Breast epithelium (tissue), 4 donors: ENCODE data around the gene XCR1. TPM values are rescaled to one million over a fixed set of nuclear protein-coding genes. Genes with fewer than 3 reads are reported as not detected.
"Not testable (repeated sequence)": the region's sequence is repeated elsewhere in the genome, so short reads cannot be mapped to it uniquely, and the experiment has no call there.

Source experiments
- DNase-seq, 2 donors: peaks; one replicate each; pipeline ENCODE4 v3.0.0-alpha.2; 2019; ENCODE audit warnings: low spot score in 2 of 2
- H3K27ac ChIP-seq, 2 donors: fragments of 200-600 bp; sonication (generic) in 1 of 2; one replicate each; pipeline ENCODE4 v1.5.1; 2016 to 2019; ENCODE audit warnings: mild to moderate bottlenecking in 1 of 2
- H3K27me3 ChIP-seq, 2 donors: fragments of 200-600 bp; sonication (generic) in 1 of 2; one replicate each; pipeline versions ENCODE4 v1.5.1 to v1.6.0; 2017 to 2019; ENCODE audit warnings: control low read depth in 1 of 2, mild to moderate bottlenecking in 1 of 2
- H3K36me3 ChIP-seq: fragments of 200-600 bp; one replicate; pipeline ENCODE4 v1.5.1; 2019
- H3K4me1 ChIP-seq, 2 donors: fragments of 200-600 bp; sonication (generic); one replicate each; pipeline ENCODE4 v1.5.1; 2016 to 2019; ENCODE audit warnings: control low read depth in 1 of 2
- H3K4me3 ChIP-seq, 3 donors: fragments of 200-600 bp; sonication (generic); 1 replicate in 2 of 3; 2 replicates in 1 of 3; pipeline ENCODE4 v1.5.1; 2016 to 2019; ENCODE audit warnings: mild to moderate bottlenecking in 3 of 3, moderate library complexity in 2 of 3
- H3K9me3 ChIP-seq, 2 donors: fragments of 200-600 bp; sonication (generic) in 1 of 2; one replicate each; pipeline ENCODE4 v1.5.1; 2016 to 2019; ENCODE audit warnings: control low read depth in 1 of 2
- CTCF ChIP-seq, 3 donors: fragments of 450-650 bp; IDR thresholded peaks; one replicate each; pipeline ENCODE4 v1.5.1; 2016 to 2017; ENCODE audit warnings: antibody characterized with exemption in 3 of 3, mild to moderate bottlenecking in 3 of 3, moderate library complexity in 3 of 3
- POLR2A ChIP-seq: fragments of 450-650 bp; IDR thresholded peaks from one replicate; pipeline ENCODE4 v1.6.1; 2016; ENCODE audit warnings: antibody characterized with exemption, mild to moderate bottlenecking, moderate library complexity
- POLR2AphosphoS5 ChIP-seq, 3 donors: sonication (generic); formaldehyde crosslinking; IDR thresholded peaks; one replicate each; pipeline ENCODE4 v1.6.1; 2017; ENCODE audit warnings: antibody characterized with exemption in 3 of 3
- intact Hi-C: fragments of 100-400 bp; cut with DNase I; formaldehyde crosslinking; loops from one replicate; pipeline ENCODE4 v1.15.1; 2023; ENCODE audit warnings: low total_unique reads
- total RNA-seq, 3 donors: library from RNA; depleted of rRNA; stranded (reverse); fragments of >200 nt; gene quantifications; one replicate each; pipeline ENCODE4 v1.1.0, GENCODE V29; 2016

Gene XCR1
- total RNA-seq, 3 donors from 2014 or later, result under 0.01 TPM

- no peak overlapping the region for H3K4me3 ChIP-seq
- no peak for DNase-seq
- H3K27me3 ChIP-seq, result no peaks in the 10 kb centered on the region
- no peak for TF ChIP-seq POLR2A
- TF ChIP-seq POLR2AphosphoS5 (IDR thresholded peaks at IDR 0.05), result no peak
- no peak for TF ChIP-seq CTCF (IDR thresholded peaks at IDR 0.05)
- peaks cover 0 to 5% of the 10 kb centered on the region in 2 donors for H3K4me1 ChIP-seq
- no peaks in the 10 kb centered on the region for H3K9me3 ChIP-seq
- no peaks in the 10 kb centered on the region for H3K36me3 ChIP-seq
- intact Hi-C loops, result no loop called here
- no peak overlapping the region for H3K27ac ChIP-seq
These were observed 26.1 kb downstream of the XCR1 start for GRCh38 chr3:46001178-46001577.

GRCh38 chr3:45997942-45998341 is 29.3 kb downstream of the XCR1 start:
- peaks cover 2 to 12% of the 10 kb centered on the region in 2 donors for H3K4me1 ChIP-seq
- no peaks in the 10 kb centered on the region for H3K9me3 ChIP-seq
- no peak for DNase-seq
- no peaks in the 10 kb centered on the region for H3K27me3 ChIP-seq
- no peak for TF ChIP-seq POLR2A
- TF ChIP-seq POLR2AphosphoS5 (IDR thresholded peaks at IDR 0.05), result no peak
- TF ChIP-seq CTCF (IDR thresholded peaks at IDR 0.05), result no peak
- no peak overlapping the region for H3K4me3 ChIP-seq
- H3K27ac ChIP-seq, result no peak overlapping the region
- no peaks in the 10 kb centered on the region for H3K36me3 ChIP-seq
- intact Hi-C loops, result no loop called here

- H3K36me3 ChIP-seq, H3K27ac ChIP-seq, DNase-seq, H3K27me3 ChIP-seq, intact Hi-C loops, H3K9me3 ChIP-seq, H3K4me3 ChIP-seq: not testable (repeated sequence)
- H3K4me1 ChIP-seq, result peaks cover 5 to 12% of the 10 kb centered on the region in 2 donors
These were observed 29.8 kb downstream of the XCR1 start for GRCh38 chr3:45997499-45997898.

GRCh38 chr3:45995236-45996192 is 31.8 kb downstream of the XCR1 start, which contains the start of gene FYCO1:
Gene FYCO1, minus strand, starts transcription at chr3:45995824. Its CDS starts 10,914 bp downstream, at chr3:45984910.
- Histone ChIP-seq H3K9me3 (no peaks in the 10 kb centered on the region), H3K4me1 (peaks cover 5 to 12% of the 10 kb centered on the region in 2 donors), H3K27ac (peak within 1 kb of the TSS; percentile 92 to 94), H3K36me3 (no peaks in the 10 kb centered on the region), H3K4me3 (peak within 1 kb of the TSS; percentile 83 to 92 (median 86)), H3K27me3 (no peaks in the 10 kb centered on the region)
- DNase-seq, result peak; percentile 90 to 93
- intact Hi-C loops, result no loop called here
- TF ChIP-seq CTCF (IDR thresholded peaks at IDR 0.05) (no peak), POLR2AphosphoS5 (IDR thresholded peaks at IDR 0.05) (peak; percentile 69 to 86 (median 72)), POLR2A (peak; percentile 76)

- Histone ChIP-seq H3K27ac (peak overlapping the region; percentile 92 to 94), H3K4me1 (peaks cover 5 to 13% of the 10 kb centered on the region in 2 donors), H3K27me3 (no peaks in the 10 kb centered on the region), H3K9me3 (no peaks in the 10 kb centered on the region), H3K4me3 (peak overlapping the region; percentile 83 to 92 (median 86)), H3K36me3 (no peaks in the 10 kb centered on the region)
- intact Hi-C loops, result no loop called here
- no peak for DNase-seq
- TF ChIP-seq POLR2A (no peak), CTCF (IDR thresholded peaks at IDR 0.05) (no peak), POLR2AphosphoS5 (IDR thresholded peaks at IDR 0.05) (no peak)
These were observed 32.7 kb downstream of the XCR1 start for GRCh38 chr3:45994419-45995235.
